Neuronal stem cell (in vitro differentiated cells): ENCODE measurements around the gene NFYA.
A peak's percentile ranks its signal among the peaks of the same experiment; 100 is the strongest.

Source experiments
- DNase-seq: peaks from one replicate; pipeline ENCODE4 v3.0.0-alpha.2; 2013; ENCODE audit warnings: low spot score
- H2AFZ ChIP-seq: one replicate; pipeline ENCODE4 v1.6.1; 2013; ENCODE audit warnings: mild to moderate bottlenecking, low read length, inconsistent platforms
- H2AK5ac ChIP-seq: 2 replicates; pipeline ENCODE4 v1.6.1; 2013; ENCODE audit warnings: low read depth, mild to moderate bottlenecking, inconsistent platforms, low read length, moderate library complexity, mixed read lengths
- H2BK120ac ChIP-seq: 2 replicates; pipeline ENCODE4 v1.6.1; 2013; ENCODE audit warnings: low read depth, mild to moderate bottlenecking, inconsistent platforms, low read length, moderate library complexity, mixed read lengths
- H2BK12ac ChIP-seq: one replicate; pipeline ENCODE4 v1.6.1; 2013; ENCODE audit warnings: low read length, inconsistent platforms
- H2BK15ac ChIP-seq: 2 replicates; pipeline ENCODE4 v1.6.1; 2013; ENCODE audit warnings: mild to moderate bottlenecking, low read length, inconsistent platforms, mixed read lengths
- H2BK5ac ChIP-seq: one replicate; pipeline ENCODE4 v1.6.1; 2013; ENCODE audit warnings: inconsistent platforms, mild to moderate bottlenecking, low read length, moderate library complexity
- H3K14ac ChIP-seq: one replicate; pipeline ENCODE4 v1.6.1; 2013; ENCODE audit warnings: low read length, inconsistent platforms
- H3K18ac ChIP-seq: 2 replicates; pipeline ENCODE4 v1.6.1; 2013; ENCODE audit warnings: low read length, inconsistent platforms
- H3K23ac ChIP-seq: 2 replicates; pipeline ENCODE4 v1.6.1; 2013; ENCODE audit warnings: low read depth, mild to moderate bottlenecking, mixed read lengths, low read length, inconsistent platforms; ENCODE audit not compliant: poor library complexity
- H3K27ac ChIP-seq: replicated peaks from 3 replicates; pipeline ENCODE4 v1.5.1; 2013; ENCODE audit warnings: low read length, inconsistent platforms
- H3K27me3 ChIP-seq, 3 experiments: 2 replicates each; pipeline ENCODE4 v1.6.1; 2013; ENCODE audit warnings: low read length in 3 of 3, mild to moderate bottlenecking in 2 of 3, inconsistent platforms in 1 of 3, low read depth in 1 of 3, mixed read lengths in 1 of 3, moderate library complexity in 1 of 3; ENCODE audit not compliant: control insufficient read depth in 3 of 3, insufficient read depth in 3 of 3
- H3K36me3 ChIP-seq, 2 donors: replicated peaks in 1 of 2; 2 replicates each; pipeline ENCODE4 v1.6.1; 2013; ENCODE audit warnings: low read length in 2 of 2; ENCODE audit not compliant: control insufficient read depth in 2 of 2, insufficient read depth in 2 of 2
- H3K4ac ChIP-seq: 2 replicates; pipeline ENCODE4 v1.6.1; 2013; ENCODE audit warnings: inconsistent platforms, mild to moderate bottlenecking, low read length, moderate library complexity
- H3K4me1 ChIP-seq, 2 donors: 1 replicate in 1 of 2; 2 replicates in 1 of 2; pipeline ENCODE4 v1.6.1; 2013; ENCODE audit warnings: low read length in 2 of 2, low read depth in 1 of 2; ENCODE audit not compliant: control insufficient read depth in 2 of 2, insufficient read depth in 1 of 2
- H3K4me2 ChIP-seq: one replicate; pipeline ENCODE4 v1.6.1; 2013; ENCODE audit warnings: mild to moderate bottlenecking, low read length, inconsistent platforms; ENCODE audit not compliant: insufficient read depth, poor library complexity, severe bottlenecking
- H3K4me3 ChIP-seq, 2 donors: 2 replicates each; pipeline ENCODE4 v1.5.1; 2013; ENCODE audit warnings: low read length in 2 of 2, mild to moderate bottlenecking in 2 of 2, inconsistent platforms in 1 of 2, moderate library complexity in 1 of 2
- H3K79me1 ChIP-seq: one replicate; pipeline ENCODE4 v1.6.1; 2013; ENCODE audit warnings: low read depth, mild to moderate bottlenecking, inconsistent platforms, low read length, moderate library complexity
- H3K9ac ChIP-seq: one replicate; pipeline ENCODE4 v1.6.1; 2013; ENCODE audit warnings: mild to moderate bottlenecking, low read depth, low read length, inconsistent platforms; ENCODE audit not compliant: poor library complexity
- H3K9me3 ChIP-seq, 2 donors: replicated peaks in 1 of 2; 2 replicates each; pipeline versions ENCODE3 to v1.6.1; 2013; ENCODE audit warnings: low read length in 2 of 2, mild to moderate bottlenecking in 2 of 2, inconsistent platforms in 1 of 2, low read depth in 1 of 2, mixed read lengths in 1 of 2, moderate library complexity in 1 of 2; ENCODE audit not compliant: control insufficient read depth in 2 of 2, insufficient read depth in 1 of 2
- H4K8ac ChIP-seq: one replicate; pipeline ENCODE4 v1.6.1; 2013; ENCODE audit warnings: low read depth, mild to moderate bottlenecking, inconsistent platforms, low read length, moderate library complexity
- H4K91ac ChIP-seq: one replicate; pipeline ENCODE4 v1.6.1; 2013; ENCODE audit warnings: low read length, low read depth, mild to moderate bottlenecking, inconsistent platforms; ENCODE audit not compliant: poor library complexity
- WGBS, 2 donors: extraction: QIAGEN DNeasy Blood & Tissue Kit; methylation state at CpG; one replicate each; pipeline ENCODE4 v1.1.7; 2013; ENCODE audit warnings: missing lambda C conversion rate in 2 of 2, mixed read lengths in 1 of 2; ENCODE audit not compliant: insufficient read length in 2 of 2, insufficient replicate concordance in 1 of 2; ENCODE audit errors: extremely low coverage in 2 of 2; 5-methylcytosine and 5-hydroxymethylcytosine counted together

Gene NFYA

GRCh38 chr6:41061196-41061726 is 11.5 kb upstream of the NFYA start:
- no peak overlapping the region for H3K4ac ChIP-seq
- H3K14ac ChIP-seq, result no peak overlapping the region
- no peak overlapping the region for H2BK12ac ChIP-seq
- no peak overlapping the region for H3K4me2 ChIP-seq
- H3K27me3 ChIP-seq, result no peaks in the 10 kb centered on the region
- peak overlapping the region in 1 of 2 donors; percentile 19 for H3K4me3 ChIP-seq
- no peak overlapping the region for H2BK120ac ChIP-seq
- no peak overlapping the region for H2AFZ ChIP-seq
- peaks cover 0 to 2% of the 10 kb centered on the region in 2 donors for H3K4me1 ChIP-seq
- no peaks in the 10 kb centered on the region for H3K9me3 ChIP-seq
- H2AK5ac ChIP-seq, result no peak overlapping the region
- DNase-seq, result no peak
- H3K23ac ChIP-seq, result no peak overlapping the region
- H4K91ac ChIP-seq, result no peak overlapping the region
- H2BK5ac ChIP-seq, result no peak overlapping the region
- H4K8ac ChIP-seq, result no peak overlapping the region
- no peak overlapping the region for H2BK15ac ChIP-seq
- H3K79me1 ChIP-seq, result no peaks in the 10 kb centered on the region
- WGBS, 2 donors, result no CpG with 5 or more reads among the region's 13 CpGs
- peaks cover 3 to 49% of the 10 kb centered on the region in 2 donors for H3K36me3 ChIP-seq
- no peak overlapping the region for H3K27ac ChIP-seq
- no peak overlapping the region for H3K9ac ChIP-seq
- H3K18ac ChIP-seq, result no peak overlapping the region

GRCh38 chr6:41062056-41062455 is 10.7 kb upstream of the NFYA start:
- H3K36me3 ChIP-seq, result peaks cover 3 to 57% of the 10 kb centered on the region in 2 donors
- no peak overlapping the region for H3K27ac ChIP-seq
- no peak overlapping the region for H3K4ac ChIP-seq
- H2BK120ac ChIP-seq, result no peak overlapping the region
- H2BK12ac ChIP-seq, result no peak overlapping the region
- H2BK15ac ChIP-seq, result no peak overlapping the region
- peaks cover 0 to 2% of the 10 kb centered on the region in 2 donors for H3K4me1 ChIP-seq
- no peak for DNase-seq
- no peak overlapping the region for H3K18ac ChIP-seq
- WGBS, 2 donors, result no CpG with 5 or more reads among the region's 1 CpG
- no peaks in the 10 kb centered on the region for H3K79me1 ChIP-seq
- no peak overlapping the region for H3K9ac ChIP-seq
- H3K4me2 ChIP-seq, result no peak overlapping the region
- no peak overlapping the region for H3K23ac ChIP-seq
- H2AFZ ChIP-seq, result no peak overlapping the region
- H2BK5ac ChIP-seq, result no peak overlapping the region
- H2AK5ac ChIP-seq, result no peak overlapping the region
- H4K91ac ChIP-seq, result no peak overlapping the region
- H3K14ac ChIP-seq, result no peak overlapping the region
- no peaks in the 10 kb centered on the region for H3K27me3 ChIP-seq
- no peak overlapping the region for H3K4me3 ChIP-seq
- no peaks in the 10 kb centered on the region for H3K9me3 ChIP-seq
- H4K8ac ChIP-seq, result no peak overlapping the region

GRCh38 chr6:41063884-41064285 is 8.9 kb upstream of the NFYA start:
- Histone ChIP-seq H3K4me3 (no peak overlapping the region), H3K27ac (no peak overlapping the region), H2AFZ (no peak overlapping the region), H3K9ac (no peak overlapping the region), H3K9me3 (no peaks in the 10 kb centered on the region), H3K18ac (no peak overlapping the region), H3K4me2 (no peak overlapping the region), H2AK5ac (no peak overlapping the region), H2BK12ac (no peak overlapping the region), H3K4ac (no peak overlapping the region), H2BK5ac (no peak overlapping the region), H3K79me1 (no peaks in the 10 kb centered on the region), H3K14ac (no peak overlapping the region), H3K27me3 (no peaks in the 10 kb centered on the region), H3K4me1 (peaks cover 0 to under 1% of the 10 kb centered on the region in 2 donors), H4K91ac (no peak overlapping the region), H4K8ac (no peak overlapping the region), H3K23ac (no peak overlapping the region), H2BK120ac (no peak overlapping the region), H2BK15ac (no peak overlapping the region), H3K36me3 (peaks cover 5 to 75% of the 10 kb centered on the region in 2 donors)
- DNase-seq, result no peak
- no CpG with 5 or more reads among the region's 2 CpGs for WGBS, 2 donors

- Histone ChIP-seq H3K9ac (no peak overlapping the region), H3K4ac (no peak overlapping the region), H3K23ac (no peak overlapping the region), H2AK5ac (no peak overlapping the region), H2BK15ac (no peak overlapping the region), H4K91ac (no peak overlapping the region), H3K27me3 (no peaks in the 10 kb centered on the region), H3K4me2 (no peak overlapping the region), H2BK5ac (no peak overlapping the region), H3K27ac (no peak overlapping the region), H3K18ac (no peak overlapping the region), H3K79me1 (no peaks in the 10 kb centered on the region), H3K4me1 (no peaks in the 10 kb centered on the region), H3K14ac (no peak overlapping the region), H4K8ac (no peak overlapping the region), H2BK12ac (no peak overlapping the region), H2BK120ac (no peak overlapping the region), H3K4me3 (no peak overlapping the region), H2AFZ (no peak overlapping the region), H3K36me3 (peaks cover 5 to 85% of the 10 kb centered on the region in 2 donors), H3K9me3 (no peaks in the 10 kb centered on the region)
- WGBS, 2 donors, result no CpG with 5 or more reads among the region's 5 CpGs
- no peak for DNase-seq
These were observed 7.9 kb upstream of the NFYA start for GRCh38 chr6:41064841-41065240.
